Neural cell (in vitro differentiated cells): ENCODE results near the gene TULP1.

Source experiments
- EP300 ChIP-seq: fragments of 450-650 bp; conservative IDR thresholded peaks from 2 replicates; pipeline ENCODE4 v1.6.1; 2014; ENCODE audit warnings: antibody characterized with exemption, mild to moderate bottlenecking, moderate library complexity; ENCODE audit not compliant: poor library complexity, severe bottlenecking
- EZH2 ChIP-seq: fragments of 200-600, 300-800 bp; shearing (Covaris generic), sonication (generic); IDR thresholded peaks from 2 replicates; pipeline ENCODE4 v1.6.1; 2014; ENCODE audit warnings: antibody characterized with exemption, low read length, borderline replicate concordance, mild to moderate bottlenecking; ENCODE audit not compliant: insufficient read depth, poor library complexity, severe bottlenecking
- POLR2AphosphoS5 ChIP-seq: IDR thresholded peaks from 2 replicates; pipeline ENCODE4 v1.6.1; 2012
- RAD21 ChIP-seq: fragments of 450-650 bp; conservative IDR thresholded peaks from 2 replicates; pipeline ENCODE4 v1.6.1; 2014; ENCODE audit warnings: antibody characterized with exemption, mild to moderate bottlenecking, moderate library complexity
- TAF1 ChIP-seq: IDR thresholded peaks from 2 replicates; pipeline ENCODE4 v1.6.1; 2012; ENCODE audit warnings: low read depth
- TF ChIP-seq, protein P1 (sequence below): fragments of 450-650 bp; IDR thresholded peaks from 2 replicates; pipeline ENCODE4 v1.5.1; 2014; ENCODE audit warnings: antibody characterized with exemption, mild to moderate bottlenecking, moderate library complexity; ENCODE audit not compliant: poor library complexity, severe bottlenecking
- TF ChIP-seq, protein P2 (sequence below): IDR thresholded peaks from 2 replicates; pipeline ENCODE4 v1.6.1; 2012; ENCODE audit warnings: borderline replicate concordance

DNA sequence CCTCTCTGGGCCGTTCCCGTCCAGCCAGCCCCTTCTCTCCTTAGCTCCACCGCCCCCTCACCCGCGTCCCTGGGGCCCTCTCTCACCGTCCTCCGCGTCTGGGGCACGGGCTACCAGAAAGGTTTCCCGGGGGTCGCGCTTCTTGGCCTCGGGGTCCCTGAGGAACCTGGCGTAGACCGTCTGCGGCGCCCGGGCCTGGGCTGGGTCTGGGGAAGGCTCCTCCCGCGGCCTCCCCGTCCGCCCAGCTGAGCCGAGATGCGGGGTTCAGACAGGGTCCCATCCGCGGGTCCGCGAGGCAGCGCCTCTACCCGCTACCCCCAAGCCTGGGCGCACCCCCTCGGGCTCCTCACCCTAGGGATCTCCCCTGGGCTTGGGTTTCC is 1.1 kb downstream of the TULP1 start:
- no peak for TF ChIP-seq EZH2
- no peak for TF ChIP-seq POLR2AphosphoS5
- TF ChIP-seq, protein P1, sequence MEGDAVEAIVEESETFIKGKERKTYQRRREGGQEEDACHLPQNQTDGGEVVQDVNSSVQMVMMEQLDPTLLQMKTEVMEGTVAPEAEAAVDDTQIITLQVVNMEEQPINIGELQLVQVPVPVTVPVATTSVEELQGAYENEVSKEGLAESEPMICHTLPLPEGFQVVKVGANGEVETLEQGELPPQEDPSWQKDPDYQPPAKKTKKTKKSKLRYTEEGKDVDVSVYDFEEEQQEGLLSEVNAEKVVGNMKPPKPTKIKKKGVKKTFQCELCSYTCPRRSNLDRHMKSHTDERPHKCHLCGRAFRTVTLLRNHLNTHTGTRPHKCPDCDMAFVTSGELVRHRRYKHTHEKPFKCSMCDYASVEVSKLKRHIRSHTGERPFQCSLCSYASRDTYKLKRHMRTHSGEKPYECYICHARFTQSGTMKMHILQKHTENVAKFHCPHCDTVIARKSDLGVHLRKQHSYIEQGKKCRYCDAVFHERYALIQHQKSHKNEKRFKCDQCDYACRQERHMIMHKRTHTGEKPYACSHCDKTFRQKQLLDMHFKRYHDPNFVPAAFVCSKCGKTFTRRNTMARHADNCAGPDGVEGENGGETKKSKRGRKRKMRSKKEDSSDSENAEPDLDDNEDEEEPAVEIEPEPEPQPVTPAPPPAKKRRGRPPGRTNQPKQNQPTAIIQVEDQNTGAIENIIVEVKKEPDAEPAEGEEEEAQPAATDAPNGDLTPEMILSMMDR: no peak
- TF ChIP-seq TAF1: no peak
- no peak for TF ChIP-seq RAD21
- no peak for TF ChIP-seq EP300
- TF ChIP-seq, protein P2, sequence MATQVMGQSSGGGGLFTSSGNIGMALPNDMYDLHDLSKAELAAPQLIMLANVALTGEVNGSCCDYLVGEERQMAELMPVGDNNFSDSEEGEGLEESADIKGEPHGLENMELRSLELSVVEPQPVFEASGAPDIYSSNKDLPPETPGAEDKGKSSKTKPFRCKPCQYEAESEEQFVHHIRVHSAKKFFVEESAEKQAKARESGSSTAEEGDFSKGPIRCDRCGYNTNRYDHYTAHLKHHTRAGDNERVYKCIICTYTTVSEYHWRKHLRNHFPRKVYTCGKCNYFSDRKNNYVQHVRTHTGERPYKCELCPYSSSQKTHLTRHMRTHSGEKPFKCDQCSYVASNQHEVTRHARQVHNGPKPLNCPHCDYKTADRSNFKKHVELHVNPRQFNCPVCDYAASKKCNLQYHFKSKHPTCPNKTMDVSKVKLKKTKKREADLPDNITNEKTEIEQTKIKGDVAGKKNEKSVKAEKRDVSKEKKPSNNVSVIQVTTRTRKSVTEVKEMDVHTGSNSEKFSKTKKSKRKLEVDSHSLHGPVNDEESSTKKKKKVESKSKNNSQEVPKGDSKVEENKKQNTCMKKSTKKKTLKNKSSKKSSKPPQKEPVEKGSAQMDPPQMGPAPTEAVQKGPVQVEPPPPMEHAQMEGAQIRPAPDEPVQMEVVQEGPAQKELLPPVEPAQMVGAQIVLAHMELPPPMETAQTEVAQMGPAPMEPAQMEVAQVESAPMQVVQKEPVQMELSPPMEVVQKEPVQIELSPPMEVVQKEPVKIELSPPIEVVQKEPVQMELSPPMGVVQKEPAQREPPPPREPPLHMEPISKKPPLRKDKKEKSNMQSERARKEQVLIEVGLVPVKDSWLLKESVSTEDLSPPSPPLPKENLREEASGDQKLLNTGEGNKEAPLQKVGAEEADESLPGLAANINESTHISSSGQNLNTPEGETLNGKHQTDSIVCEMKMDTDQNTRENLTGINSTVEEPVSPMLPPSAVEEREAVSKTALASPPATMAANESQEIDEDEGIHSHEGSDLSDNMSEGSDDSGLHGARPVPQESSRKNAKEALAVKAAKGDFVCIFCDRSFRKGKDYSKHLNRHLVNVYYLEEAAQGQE: no peak
